ENCODE data around the gene HDDC3. TPM values are rescaled to one million over a fixed set of nuclear protein-coding genes. Genes with fewer than 3 reads are reported as not detected.

The HDDC3 gene
- total and polyA plus RNA-seq, 9 of the 15 experiments (the other 6 are each of a cell fraction or from before 2014, with no cell fraction given): 14.9 to 55.8 (median 36.9) TPM

DNA sequence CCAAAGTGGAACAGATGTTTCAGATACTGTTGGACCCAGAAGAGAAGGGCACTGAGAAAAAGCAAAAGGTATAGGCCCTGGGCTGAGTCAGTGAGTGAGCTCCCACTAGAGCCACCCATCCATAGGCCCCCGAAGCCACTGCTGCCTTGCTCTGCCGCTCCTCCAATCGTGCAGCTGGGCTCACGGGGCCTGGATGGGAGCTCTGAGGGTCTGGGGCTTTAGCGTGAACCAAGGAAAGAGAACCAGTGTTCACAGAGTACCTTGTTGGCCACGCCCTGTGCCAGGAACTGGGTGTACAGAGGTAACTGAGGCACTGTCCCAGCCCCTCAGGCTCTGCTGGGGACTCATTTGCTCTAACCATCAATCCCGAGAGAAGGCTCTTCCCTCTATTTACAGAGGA, 7.4 kb upstream of the HDDC3 start:
- in situ Hi-C loops (cut with MboI): no loop called here
- Histone ChIP-seq H3K27me3 (ENCODE audit: control insufficient read depth in 2 of 2, insufficient read depth in 2 of 2, low read length in 2 of 2) (no peaks in the 10 kb centered on the region), H2AFZ (ENCODE audit: low read depth, low read length) (no peak overlapping the region), H3K4me1 (replicated peaks in 1 of 2; ENCODE audit: control insufficient read depth in 2 of 2, insufficient read depth in 2 of 2, low read length in 2 of 2) (peaks cover 11 to 17% of the 10 kb centered on the region in 2 experiments), H3K36me3 (ENCODE audit: control insufficient read depth, insufficient read depth, low read length) (peaks cover 76% of the 10 kb centered on the region), H3K9me3 (replicated peaks; ENCODE audit: control insufficient read depth, insufficient read depth, low read depth, low read length) (no peaks in the 10 kb centered on the region), H4K20me1 (replicated peaks; ENCODE audit: control insufficient read depth, insufficient read depth, low read length) (no peaks in the 10 kb centered on the region), H3K27ac (ENCODE audit: extremely low read depth, low read depth, low read length) (no peak overlapping the region), H3K4me2 (ENCODE audit: insufficient read depth, low read length) (no peak overlapping the region), H3K9me1 (ENCODE audit: control insufficient read depth, insufficient read depth, low read length) (no peaks in the 10 kb centered on the region), H3K4me3 (no peak overlapping the region), H3K9ac (ENCODE audit: insufficient read depth in 1 of 2, low read depth in 2 of 2, low read length in 2 of 2) (peak overlapping the region in 1 of 2 experiments; percentile 65; a peak in 2 of 4 replicates), H3K79me2 (ENCODE audit: control insufficient read depth, insufficient read depth, low read length) (peaks cover 22% of the 10 kb centered on the region)
- CTCF ChIA-PET (ENCODE audit: low intra/inter-chr PET ratio): no interaction called here
- no peak for TF ChIP-seq ZBTB7A (IDR thresholded peaks at IDR 0.05; ENCODE audit: borderline replicate concordance, control insufficient read depth, low read depth, low read length)
- TF ChIP-seq ZNF174 (CRISPR knock-in tag; IDR thresholded peaks at IDR 0.05): no peak
- TF ChIP-seq ZNF175 (CRISPR knock-in tag; IDR thresholded peaks at IDR 0.05; ENCODE audit: low read depth): no peak
- no peak for TF ChIP-seq ZNF184 (CRISPR knock-in tag; IDR thresholded peaks at IDR 0.05)
- TF ChIP-seq ETV1 (tag; conservative IDR thresholded peaks at IDR 0.05; ENCODE audit: low read depth): no peak
- no peak for TF ChIP-seq ZFPM2 (CRISPR knock-in tag; IDR thresholded peaks at IDR 0.05)
- TF ChIP-seq GATAD2B (IDR thresholded peaks at IDR 0.05; ENCODE audit: borderline replicate concordance): no peak
- ATAC-seq (no peak), FAIRE-seq (no peak), DNase-seq (ENCODE audit: extremely low read depth in 1 of 4, low spot score in 3 of 4) (no peak)
- no TSS peak for BruUV-seq (replicated peaks)
- 98% methylated on average over 7 of the region's 7 CpGs for WGBS (ENCODE audit: insufficient coverage, low coverage, missing lambda C conversion rate)
- intact Hi-C loops (cut with micrococcal nuclease): loop anchor here (10.0 kb wide), 2 partner anchors 285 to 645 kb away; no protein-coding TSS in a partner anchor
- POLR2A ChIA-PET: interaction anchor here (0.7 to 1.5 kb wide), 3 partner anchors 9 to 15 kb away, joined by 3 to 8 read pairs (median 3); partner anchors contain the start of gene RCCD1
